Measurements from ENCODE around the gene NFKBIB. TPM values are rescaled to one million over a fixed set of nuclear protein-coding genes. Genes with fewer than 3 reads are reported as not detected.
"Not testable (repeated sequence)": the region's sequence is repeated elsewhere in the genome, so short reads cannot be mapped to it uniquely, and the experiment has no call there.

Gene NFKBIB
- total RNA-seq, 2 donors from 2014 or later = 25.3 to 28.4 TPM

DNA sequence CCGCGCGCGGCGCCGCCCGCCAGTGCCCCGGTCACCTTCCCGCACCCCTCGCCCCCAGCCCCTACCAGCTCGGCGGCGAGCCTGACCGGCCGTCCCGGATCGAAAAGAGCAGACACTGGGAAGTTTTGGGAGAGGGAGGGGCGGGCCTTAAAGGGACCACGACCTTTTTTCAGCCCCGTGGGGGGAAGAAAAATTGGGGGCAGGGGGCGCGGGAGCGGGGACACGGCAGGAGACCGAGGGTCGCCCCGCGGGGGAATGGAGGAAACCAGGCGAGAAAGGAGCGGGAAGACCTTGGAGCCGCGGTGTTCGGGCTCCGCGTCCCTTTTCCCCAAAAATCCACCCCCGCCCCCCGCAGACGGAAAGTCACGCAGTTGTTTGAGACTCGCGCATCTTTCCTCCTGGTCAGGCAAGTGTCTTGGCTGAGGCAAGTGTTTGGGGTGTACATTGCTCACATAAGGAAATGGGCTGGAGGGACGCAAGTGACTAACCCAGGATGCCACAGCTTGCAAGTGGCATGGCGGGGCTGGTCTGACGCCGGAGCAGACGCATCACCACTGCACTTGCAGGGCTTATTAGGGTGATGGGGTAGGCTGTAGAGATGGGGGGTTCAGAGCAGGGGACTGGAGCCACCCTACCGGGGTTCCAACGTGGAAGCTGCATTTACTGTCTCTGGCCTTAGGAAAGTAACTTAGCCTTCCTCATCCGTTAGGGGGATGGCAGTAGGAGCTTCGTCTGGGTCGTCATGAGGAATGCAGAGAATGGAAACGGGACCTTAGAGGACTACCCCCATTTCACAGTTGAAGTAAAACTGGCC lies 47.3 kb upstream of the NFKBIB start:
- DNase-seq (ENCODE audit: low spot score) (peak; percentile 33), ATAC-seq (ENCODE audit: insufficient number of reproducible peaks, low FRiP score, low read depth) (no peak)
- H3K27me3 ChIP-seq (replicated peaks; ENCODE audit: insufficient read depth) = no peaks in the 10 kb centered on the region
- no peaks in the 10 kb centered on the region for H3K9me3 ChIP-seq
- peak overlapping the region; percentile 100 for H3K4me3 ChIP-seq
- peak overlapping the region; percentile 97 to 100 for H3K27ac ChIP-seq
- peaks cover 17 to 36% of the 10 kb centered on the region in 2 donors for H3K4me1 ChIP-seq (ENCODE audit: control insufficient read depth in 1 of 2, low read depth in 2 of 2)
- H3K36me3 ChIP-seq = peaks cover under 1% of the 10 kb centered on the region
- TF ChIP-seq, protein P1, sequence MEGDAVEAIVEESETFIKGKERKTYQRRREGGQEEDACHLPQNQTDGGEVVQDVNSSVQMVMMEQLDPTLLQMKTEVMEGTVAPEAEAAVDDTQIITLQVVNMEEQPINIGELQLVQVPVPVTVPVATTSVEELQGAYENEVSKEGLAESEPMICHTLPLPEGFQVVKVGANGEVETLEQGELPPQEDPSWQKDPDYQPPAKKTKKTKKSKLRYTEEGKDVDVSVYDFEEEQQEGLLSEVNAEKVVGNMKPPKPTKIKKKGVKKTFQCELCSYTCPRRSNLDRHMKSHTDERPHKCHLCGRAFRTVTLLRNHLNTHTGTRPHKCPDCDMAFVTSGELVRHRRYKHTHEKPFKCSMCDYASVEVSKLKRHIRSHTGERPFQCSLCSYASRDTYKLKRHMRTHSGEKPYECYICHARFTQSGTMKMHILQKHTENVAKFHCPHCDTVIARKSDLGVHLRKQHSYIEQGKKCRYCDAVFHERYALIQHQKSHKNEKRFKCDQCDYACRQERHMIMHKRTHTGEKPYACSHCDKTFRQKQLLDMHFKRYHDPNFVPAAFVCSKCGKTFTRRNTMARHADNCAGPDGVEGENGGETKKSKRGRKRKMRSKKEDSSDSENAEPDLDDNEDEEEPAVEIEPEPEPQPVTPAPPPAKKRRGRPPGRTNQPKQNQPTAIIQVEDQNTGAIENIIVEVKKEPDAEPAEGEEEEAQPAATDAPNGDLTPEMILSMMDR (IDR thresholded peaks at IDR 0.05) = no peak

DNA sequence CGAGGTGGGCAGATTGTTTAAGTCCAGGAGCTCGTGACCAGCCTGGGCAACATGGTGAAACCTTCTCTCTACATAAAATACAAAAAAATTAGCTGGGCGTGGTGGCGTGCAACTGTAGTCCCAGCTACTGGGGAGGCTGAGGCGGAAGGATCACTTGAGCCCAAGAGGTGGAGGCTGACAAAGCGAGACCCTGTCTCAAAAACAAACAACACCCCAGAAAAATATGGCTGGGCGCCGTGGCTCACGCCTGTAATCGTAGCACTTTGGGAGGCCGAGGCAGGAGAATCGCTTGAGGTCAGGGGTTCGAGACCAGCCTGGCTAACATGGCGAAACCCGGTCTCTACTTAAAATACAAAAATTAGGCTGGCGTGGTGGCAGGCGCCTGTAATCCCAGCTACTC lies 46.6 kb upstream of the NFKBIB start:
- Histone ChIP-seq H3K36me3 (no peaks in the 10 kb centered on the region), H3K4me3 (peak overlapping the region; percentile 100), H3K4me1 (ENCODE audit: control insufficient read depth in 1 of 2, low read depth in 2 of 2) (peaks cover 9 to 28% of the 10 kb centered on the region in 2 donors), H3K9me3 (no peaks in the 10 kb centered on the region), H3K27me3 (replicated peaks; ENCODE audit: insufficient read depth) (no peaks in the 10 kb centered on the region), H3K27ac (peak overlapping the region in 1 of 2 donors; percentile 100)
- no peak for DNase-seq (ENCODE audit: low spot score)
- TF ChIP-seq, protein P1 (IDR thresholded peaks at IDR 0.05) = no peak
- ATAC-seq (ENCODE audit: insufficient number of reproducible peaks, low FRiP score, low read depth) = no peak

DNA sequence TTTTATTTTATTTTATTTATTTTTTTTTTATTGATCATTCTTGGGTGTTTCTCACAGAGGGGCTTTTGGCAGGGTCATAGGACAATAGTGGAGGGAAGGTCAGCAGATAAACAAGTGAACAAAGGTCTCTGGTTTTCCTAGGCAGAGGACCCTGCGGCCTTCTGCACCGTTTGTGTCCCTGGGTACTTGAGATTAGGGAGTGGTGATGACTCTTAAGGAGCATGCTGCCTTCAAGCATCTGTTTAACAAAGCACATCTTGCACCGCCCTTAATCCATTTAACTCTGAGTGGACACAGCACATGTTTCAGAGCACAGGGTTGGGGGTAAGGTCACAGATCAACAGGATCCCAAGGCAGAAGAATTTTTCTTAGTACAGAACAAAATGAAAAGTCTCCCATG lies 44.8 kb upstream of the NFKBIB start:
- not testable (repeated sequence) for H3K27ac ChIP-seq; H3K9me3 ChIP-seq; H3K4me3 ChIP-seq; DNase-seq (ENCODE audit: low spot score); H3K36me3 ChIP-seq; H3K27me3 ChIP-seq (replicated peaks; ENCODE audit: insufficient read depth); ATAC-seq (ENCODE audit: insufficient number of reproducible peaks, low FRiP score, low read depth)
- peaks cover 4 to 20% of the 10 kb centered on the region in 2 donors for H3K4me1 ChIP-seq (ENCODE audit: control insufficient read depth in 1 of 2, low read depth in 2 of 2)

DNA sequence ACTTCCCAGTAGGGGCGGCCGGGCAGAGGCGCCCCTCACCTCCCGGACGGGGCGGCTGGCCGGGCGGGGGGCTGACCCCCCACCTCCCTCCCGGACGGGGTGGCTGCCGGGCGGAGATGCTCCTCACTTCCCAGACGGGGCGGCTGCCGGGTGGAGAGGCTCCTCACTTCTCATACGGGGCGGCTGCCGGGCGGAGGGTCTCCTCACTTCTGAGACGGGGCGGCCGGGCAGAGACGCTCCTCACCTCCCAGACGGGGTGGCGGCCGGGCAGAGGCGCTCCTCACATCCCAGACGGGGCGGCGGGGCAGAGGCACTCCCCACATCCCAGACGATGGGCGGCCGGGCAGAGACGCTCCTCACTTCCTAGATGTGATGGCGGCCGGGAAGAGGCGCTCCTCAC lies 44.0 kb upstream of the NFKBIB start:
- H3K27ac ChIP-seq; H3K9me3 ChIP-seq; H3K4me3 ChIP-seq; H3K36me3 ChIP-seq; ATAC-seq (ENCODE audit: insufficient number of reproducible peaks, low FRiP score, low read depth); H3K27me3 ChIP-seq (replicated peaks; ENCODE audit: insufficient read depth); DNase-seq (ENCODE audit: low spot score): not testable (repeated sequence)
- peaks cover 4 to 20% of the 10 kb centered on the region in 2 donors for H3K4me1 ChIP-seq (ENCODE audit: control insufficient read depth in 1 of 2, low read depth in 2 of 2)

DNA sequence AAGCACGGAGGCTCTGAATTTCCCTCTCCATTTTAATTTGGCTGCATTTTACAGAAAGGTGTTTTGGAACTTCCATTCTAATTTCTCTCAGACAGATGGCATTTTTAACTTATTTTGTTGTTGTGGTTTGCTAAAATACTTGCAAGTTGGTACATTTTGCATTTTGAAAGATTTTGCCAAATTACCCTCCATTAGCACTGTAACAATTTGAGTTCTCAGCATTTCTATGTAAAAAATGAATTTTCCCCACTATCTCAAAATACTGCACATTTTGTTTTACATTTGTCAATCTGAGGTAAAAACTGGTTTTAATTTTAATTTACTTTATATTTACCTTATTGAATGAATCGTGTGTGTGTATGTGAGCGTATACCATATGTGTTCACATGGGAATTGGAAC lies 43.0 kb upstream of the NFKBIB start:
- ATAC-seq (ENCODE audit: insufficient number of reproducible peaks, low FRiP score, low read depth) (no peak), DNase-seq (ENCODE audit: low spot score) (no peak)
- H3K9me3 ChIP-seq = no peaks in the 10 kb centered on the region
- TF ChIP-seq, protein P1 (IDR thresholded peaks at IDR 0.05) = no peak
- H3K27me3 ChIP-seq (replicated peaks; ENCODE audit: insufficient read depth) = no peaks in the 10 kb centered on the region
- peaks cover 0 to 12% of the 10 kb centered on the region in 2 donors for H3K4me1 ChIP-seq (ENCODE audit: control insufficient read depth in 1 of 2, low read depth in 2 of 2)
- H3K27ac ChIP-seq = no peak overlapping the region
- H3K4me3 ChIP-seq = no peak overlapping the region
- H3K36me3 ChIP-seq = no peaks in the 10 kb centered on the region

DNA sequence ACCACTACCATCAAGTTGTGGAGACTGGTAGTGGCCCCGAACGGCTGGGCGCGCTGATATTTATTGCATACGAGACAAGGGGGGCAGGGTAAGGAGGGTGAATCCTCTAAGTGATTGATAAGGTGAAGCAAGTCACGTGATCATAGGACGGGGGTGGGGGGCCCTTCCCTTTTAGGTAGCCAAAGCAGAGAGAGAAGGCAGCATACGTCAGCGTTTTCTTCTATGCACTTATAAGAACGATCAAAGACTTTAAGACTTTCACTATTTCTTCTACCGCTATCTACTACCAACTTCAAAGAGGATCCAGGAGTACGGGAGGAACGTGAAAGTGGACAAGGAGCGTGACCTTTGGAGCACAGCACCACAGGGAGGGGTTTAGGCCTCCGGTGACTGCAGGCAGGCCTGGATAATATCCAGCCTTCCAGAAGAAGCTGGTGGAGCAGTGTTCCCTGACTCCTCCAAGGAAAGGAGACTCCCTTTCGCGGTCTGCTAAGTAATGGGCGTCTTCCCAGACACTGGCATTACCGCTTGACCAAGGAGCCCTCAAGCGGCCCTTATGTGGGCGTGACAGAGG lies 40.1 kb upstream of the NFKBIB start:
- H3K4me1 ChIP-seq (ENCODE audit: control insufficient read depth in 1 of 2, low read depth in 2 of 2); H3K27me3 ChIP-seq (replicated peaks; ENCODE audit: insufficient read depth); H3K4me3 ChIP-seq; DNase-seq (ENCODE audit: low spot score); H3K27ac ChIP-seq; ATAC-seq (ENCODE audit: insufficient number of reproducible peaks, low FRiP score, low read depth); H3K9me3 ChIP-seq; H3K36me3 ChIP-seq: not testable (repeated sequence)

All from thoracic aorta (tissue), 2 donors.